Loucy (cell line): ENCODE measurements around the gene STXBP5.

Experiments used
- CTCF ChIP-seq: fragments of 200-600 bp; sonication (generic); conservative IDR thresholded peaks from 2 replicates; pipeline ENCODE4 v1.5.1; 2014; ENCODE audit warnings: mild to moderate bottlenecking, antibody characterized with exemption, low read length
- EZH2phosphoT487 ChIP-seq: fragments of 200-600 bp; IDR thresholded peaks from 2 replicates; pipeline ENCODE4 v1.6.1; 2018; ENCODE audit warnings: antibody characterized with exemption, mild to moderate bottlenecking, moderate library complexity, borderline replicate concordance

GRCh38 chr6:147192278-147192911 is 11.8 kb upstream of the STXBP5 start:
- TF ChIP-seq CTCF (no peak), EZH2phosphoT487 (no peak)
